ENCODE results near the gene C4orf46.
"Not testable (repeated sequence)": the region's sequence is repeated elsewhere in the genome, so short reads cannot be mapped to it uniquely, and the experiment has no call there.

DNA sequence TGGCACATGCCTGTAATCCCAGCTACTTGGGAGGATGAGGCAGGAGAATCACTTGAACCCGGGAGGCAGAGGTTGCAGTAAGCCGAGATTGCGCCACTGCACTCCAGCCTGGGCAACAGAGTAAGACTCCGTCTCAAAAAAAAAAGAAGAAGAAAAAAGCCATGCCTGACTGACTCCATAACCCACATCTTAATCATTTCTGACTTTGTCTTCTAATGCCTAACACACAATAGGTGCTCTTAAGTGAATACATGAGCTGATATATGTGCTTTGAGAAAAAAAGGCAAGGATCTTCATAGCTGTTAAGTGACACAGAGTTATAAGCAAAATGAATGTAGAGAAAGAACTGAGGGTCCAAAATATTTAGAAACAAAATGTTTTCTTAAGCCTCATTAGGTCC, 40.9 kb upstream of the C4orf46 start:
- TF ChIP-seq, protein P1, sequence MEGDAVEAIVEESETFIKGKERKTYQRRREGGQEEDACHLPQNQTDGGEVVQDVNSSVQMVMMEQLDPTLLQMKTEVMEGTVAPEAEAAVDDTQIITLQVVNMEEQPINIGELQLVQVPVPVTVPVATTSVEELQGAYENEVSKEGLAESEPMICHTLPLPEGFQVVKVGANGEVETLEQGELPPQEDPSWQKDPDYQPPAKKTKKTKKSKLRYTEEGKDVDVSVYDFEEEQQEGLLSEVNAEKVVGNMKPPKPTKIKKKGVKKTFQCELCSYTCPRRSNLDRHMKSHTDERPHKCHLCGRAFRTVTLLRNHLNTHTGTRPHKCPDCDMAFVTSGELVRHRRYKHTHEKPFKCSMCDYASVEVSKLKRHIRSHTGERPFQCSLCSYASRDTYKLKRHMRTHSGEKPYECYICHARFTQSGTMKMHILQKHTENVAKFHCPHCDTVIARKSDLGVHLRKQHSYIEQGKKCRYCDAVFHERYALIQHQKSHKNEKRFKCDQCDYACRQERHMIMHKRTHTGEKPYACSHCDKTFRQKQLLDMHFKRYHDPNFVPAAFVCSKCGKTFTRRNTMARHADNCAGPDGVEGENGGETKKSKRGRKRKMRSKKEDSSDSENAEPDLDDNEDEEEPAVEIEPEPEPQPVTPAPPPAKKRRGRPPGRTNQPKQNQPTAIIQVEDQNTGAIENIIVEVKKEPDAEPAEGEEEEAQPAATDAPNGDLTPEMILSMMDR (conservative IDR thresholded peaks at IDR 0.05; ENCODE audit: low read length) = not testable (repeated sequence)
- TF ChIP-seq EZH2phosphoT487 (IDR thresholded peaks at IDR 0.05; ENCODE audit: borderline replicate concordance) = not testable (repeated sequence)

Measured in Loucy (cell line).